HepG2 (cell line): Measurements from ENCODE around the gene CD48. TPM values are rescaled to one million over a fixed set of nuclear protein-coding genes. Genes with fewer than 3 reads are reported as not detected.

Experiments
- ATAC-seq: fragments of 200-7000 bp; cut with Tn5 transposase; 3 replicates; pipeline ENCODE4 v1.9.1; 2020; ENCODE audit warnings: mild to moderate bottlenecking, moderate library complexity
- BruUV-seq: library from RNA; stranded (reverse); fragments of 400-500 nt; replicated peaks from 2 replicates; lab custom pipeline; 2021; lab: Mats Ljungman, UMichigan
- CTCF ChIA-PET: fragments of 300-600 bp; formaldehyde crosslinking; extraction: SDS; loops from one replicate; lab custom pipeline; 2021; ENCODE audit warnings: low total read pairs, inconsistent platforms, low intra/inter-chr PET ratio; lab: Yijun Ruan, JAX
- POLR2A ChIA-PET: fragments of 350-600 bp; sonication (Branson Sonifier 250); formaldehyde crosslinking; loops from one replicate; lab custom pipeline; 2020; ENCODE audit warnings: antibody characterized with exemption, inconsistent platforms; lab: Yijun Ruan, JAX
- DNase-seq: peaks from one replicate; pipeline ENCODE4 v3.0.0-alpha.2; 2015; ENCODE audit warnings: low spot score
- FAIRE-seq: peaks from 3 replicates; lab custom pipeline; 2011; peaks lifted over from hg19 to GRCh38; lab: Jason Lieb, UNC
- H2AFZ ChIP-seq: one replicate; pipeline ENCODE4 v1.6.1; 2011; ENCODE audit warnings: low read length, inconsistent platforms
- H3K27ac ChIP-seq: fragments of 300-600 bp; 3 replicates; pipeline ENCODE4 v1.8.0; 2011; ENCODE audit warnings: mixed run types, mild to moderate bottlenecking, mixed read lengths, low read length, inconsistent platforms; ENCODE audit not compliant: insufficient read depth; ENCODE audit errors: extremely low read length
- H3K27me3 ChIP-seq, 2 experiments: fragments of 200-600 bp in 1 of 2; 2 replicates in 1 of 2; 3 replicates in 1 of 2; pipeline versions ENCODE4 v1.6.0 to v1.8.0; 2011; ENCODE audit warnings: low read length in 2 of 2, mild to moderate bottlenecking in 2 of 2, moderate library complexity in 2 of 2, inconsistent platforms in 1 of 2; ENCODE audit not compliant: insufficient read depth in 2 of 2, control insufficient read depth in 1 of 2
- H3K36me3 ChIP-seq, 2 experiments: fragments of 200-600 bp in 1 of 2; replicated peaks in 1 of 2; 2 replicates in 1 of 2; 3 replicates in 1 of 2; pipeline versions ENCODE4 v1.5.1 to v1.8.0; 2011; ENCODE audit warnings: low read length in 2 of 2, inconsistent platforms in 1 of 2; ENCODE audit not compliant: insufficient read depth in 2 of 2, control insufficient read depth in 1 of 2
- H3K4me1 ChIP-seq: 2 replicates; pipeline ENCODE4 v1.5.1; 2012; ENCODE audit warnings: low read length, inconsistent platforms; ENCODE audit not compliant: insufficient read depth
- H3K4me2 ChIP-seq: 2 replicates; pipeline ENCODE4 v1.6.0; 2011; ENCODE audit warnings: low read depth, low read length, inconsistent platforms
- H3K4me3 ChIP-seq, 3 experiments: fragments of 200-600 bp in 1 of 3; sonication (generic), shearing (Covaris generic) in 1 of 3; replicated peaks in 1 of 3; 2 replicates each; pipeline ENCODE4 v1.5.1; 2011 to 2016; ENCODE audit warnings: low read length in 3 of 3, inconsistent platforms in 2 of 3, low read depth in 2 of 3, mild to moderate bottlenecking in 2 of 3, control low read depth in 1 of 3, mixed read lengths in 1 of 3; ENCODE audit not compliant: insufficient read depth in 1 of 3
- H3K79me2 ChIP-seq: one replicate; pipeline ENCODE4 v1.6.1; 2011; ENCODE audit warnings: low read length, inconsistent platforms; ENCODE audit not compliant: insufficient read depth
- H3K9ac ChIP-seq: 2 replicates; pipeline ENCODE4 v1.6.0; 2011; ENCODE audit warnings: mild to moderate bottlenecking, low read depth, low read length, inconsistent platforms; ENCODE audit not compliant: insufficient read depth
- H3K9me3 ChIP-seq: 2 replicates; pipeline ENCODE4 v1.5.1; 2012; ENCODE audit warnings: mild to moderate bottlenecking, low read length
- H4K20me1 ChIP-seq: 2 replicates; pipeline ENCODE4 v1.6.0; 2011; ENCODE audit warnings: inconsistent platforms, mild to moderate bottlenecking, low read length, moderate library complexity; ENCODE audit not compliant: insufficient read depth
- FOXJ3 ChIP-seq: sonication (generic); formaldehyde crosslinking; IDR thresholded peaks from 2 replicates; pipeline ENCODE4 v1.4.0; 2020; ENCODE audit warnings: missing genetic modification reagents, mild to moderate bottlenecking, borderline replicate concordance
- GMEB2 ChIP-seq: IDR thresholded peaks from 2 replicates; pipeline ENCODE4 v1.6.1; 2016; ENCODE audit warnings: missing biosample characterization, missing genetic modification reagents, low read depth
- NFE2 ChIP-seq: sonication (generic); formaldehyde crosslinking; IDR thresholded peaks from 2 replicates; pipeline ENCODE4 v1.4.0; 2020; ENCODE audit warnings: missing genetic modification reagents
- ZNF121 ChIP-seq: sonication (generic); formaldehyde crosslinking; IDR thresholded peaks from 2 replicates; pipeline ENCODE4 v1.5.0; 2020; ENCODE audit warnings: mild to moderate bottlenecking, missing genetic modification reagents
- ZNF44 ChIP-seq: sonication (generic); formaldehyde crosslinking; IDR thresholded peaks from 2 replicates; pipeline ENCODE4 v1.5.1; 2020; ENCODE audit warnings: mild to moderate bottlenecking, missing genetic modification reagents
- ZNF513 ChIP-seq: sonication (generic); formaldehyde crosslinking; conservative IDR thresholded peaks from 2 replicates; pipeline ENCODE4 v1.5.0; 2020; ENCODE audit warnings: missing genetic modification reagents
- in situ Hi-C: cut with HindIII; loops from 2 replicates; pipeline ENCODE4 v1.10.0; 2017; ENCODE audit warnings: low pct_unique_long_range_greater_than_20kb; ENCODE audit not compliant: extremely low pct_ligation_motif_present
- intact Hi-C: fragments of 100-400 bp; cut with micrococcal nuclease; formaldehyde crosslinking; loops from one replicate; pipeline ENCODE4 v1.10.0; 2022; ENCODE audit not compliant: unreplicated experiment
- polyA plus RNA-seq, 8 experiments: library from polyadenylated mRNA; depleted of rRNA in 3 of 8; stranded (reverse) in 7 of 8; unstranded in 1 of 8; fragments of >200 nt; fragmentation: Illumina TruSeq in 4 of 8; extraction: Trizol in 4 of 8; gene quantifications; 2 replicates each; pipeline versions ENCODE4 v1.2.1 to v1.2.3, GENCODE V29; 2011 to 2016; ENCODE audit warnings: low read depth in 4 of 8, missing spikeins in 1 of 8, mixed read lengths in 1 of 8; ENCODE audit not compliant: insufficient read depth in 1 of 8
- total RNA-seq, 5 experiments: library from RNA; depleted of rRNA; stranded (reverse); fragments of >200 nt; fragmentation: Illumina TruSeq; extraction: Trizol; gene quantifications; 2 replicates each; pipeline ENCODE4 v1.2.3, GENCODE V29; 2016; ENCODE audit warnings: low read depth in 1 of 5

CD48 gene
- total and polyA plus RNA-seq, 2 of the 13 experiments (the other 11 are each of a cell fraction or from before 2014, with no cell fraction given) = not detected

- Histone ChIP-seq H3K36me3 (no peaks in the 10 kb centered on the region), H3K27me3 (peaks cover 2 to 4% of the 10 kb centered on the region in 2 experiments; a peak in 3 of 5 replicates), H3K9ac (no peak overlapping the region), H3K9me3 (no peaks in the 10 kb centered on the region), H3K4me2 (no peak overlapping the region), H3K4me1 (no peaks in the 10 kb centered on the region), H3K79me2 (no peaks in the 10 kb centered on the region), H3K4me3 (no peak overlapping the region), H3K27ac (no peak overlapping the region), H2AFZ (no peak overlapping the region), H4K20me1 (no peaks in the 10 kb centered on the region)
- ChIA-PET POLR2A (no interaction called here), CTCF (no interaction called here)
- ATAC-seq (no peak), FAIRE-seq (no peak), DNase-seq (no peak)
- intact Hi-C loops = no loop called here
- in situ Hi-C loops = no loop called here
- no TSS peak for BruUV-seq
- TF ChIP-seq GMEB2 (CRISPR knock-in tag) (no peak), ZNF121 (CRISPR knock-in tag) (no peak), ZNF44 (CRISPR knock-in tag) (no peak), NFE2 (no peak), ZNF513 (CRISPR knock-in tag) (no peak), FOXJ3 (CRISPR knock-in tag) (no peak)
These were observed 36.1 kb upstream of the CD48 start for GRCh38 chr1:160747717-160748116.
